Measurements from ENCODE around the gene HUS1B.

DNA sequence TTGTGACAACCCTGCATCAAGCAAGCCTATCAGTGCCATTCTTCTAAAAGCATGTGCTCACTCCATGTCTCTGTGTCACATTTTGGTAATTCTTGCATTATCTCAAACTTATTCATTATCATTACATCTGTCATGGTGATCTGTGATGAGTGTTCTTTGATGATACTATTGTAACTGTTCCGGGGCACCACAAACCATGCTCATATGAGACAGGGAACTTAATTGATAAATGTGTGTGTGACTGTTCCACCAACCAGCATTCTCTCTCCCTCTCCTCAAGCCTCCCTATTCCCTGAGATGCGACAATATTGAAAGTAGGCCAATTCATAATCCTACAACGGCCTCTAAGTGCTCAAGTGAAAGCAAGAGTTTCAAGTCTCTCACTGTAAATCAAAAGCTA, 4.0 kb downstream of the HUS1B start:
- no peak for TF ChIP-seq CTCF (IDR thresholded peaks at IDR 0.05; ENCODE audit: poor library complexity)
- no peak for TF ChIP-seq EZH2phosphoT487 (IDR thresholded peaks at IDR 0.05; ENCODE audit: low read depth, severe bottlenecking, unreplicated experiment)
- no peak for TF ChIP-seq EZH2 (IDR thresholded peaks at IDR 0.05; ENCODE audit: borderline replicate concordance)

Data from hepatocyte (in vitro differentiated cells).